Ammon's horn (tissue), 1 donor: ENCODE results near the gene DHFR.
"Not testable (repeated sequence)": the region's sequence is repeated elsewhere in the genome, so short reads cannot be mapped to it uniquely, and the experiment has no call there.

Experiments
- DNase-seq: peaks from one replicate; pipeline ENCODE4 v3.0.0-alpha.2; 2016; ENCODE audit warnings: low spot score

The DHFR gene

DNA sequence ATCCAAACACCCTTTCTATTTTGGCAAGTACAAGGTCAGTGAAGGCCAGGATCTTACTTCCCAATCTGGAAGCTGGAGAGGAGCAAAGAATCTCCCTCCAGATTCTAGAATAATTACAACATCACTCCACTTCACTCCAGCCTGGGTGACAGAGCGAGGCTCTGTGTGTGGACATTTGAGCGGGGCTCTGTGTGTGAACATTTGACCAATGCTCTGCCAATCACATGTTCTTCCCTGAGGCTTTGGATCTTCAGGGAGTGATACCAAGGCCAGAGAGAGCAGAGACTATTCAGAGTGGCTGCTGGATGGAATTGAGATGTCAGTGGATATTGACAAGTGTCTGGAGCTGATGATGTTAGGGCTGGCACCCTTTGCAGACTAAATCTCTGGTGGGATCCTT is 60.0 kb downstream of the DHFR start:
- DNase-seq = no peak

DNA sequence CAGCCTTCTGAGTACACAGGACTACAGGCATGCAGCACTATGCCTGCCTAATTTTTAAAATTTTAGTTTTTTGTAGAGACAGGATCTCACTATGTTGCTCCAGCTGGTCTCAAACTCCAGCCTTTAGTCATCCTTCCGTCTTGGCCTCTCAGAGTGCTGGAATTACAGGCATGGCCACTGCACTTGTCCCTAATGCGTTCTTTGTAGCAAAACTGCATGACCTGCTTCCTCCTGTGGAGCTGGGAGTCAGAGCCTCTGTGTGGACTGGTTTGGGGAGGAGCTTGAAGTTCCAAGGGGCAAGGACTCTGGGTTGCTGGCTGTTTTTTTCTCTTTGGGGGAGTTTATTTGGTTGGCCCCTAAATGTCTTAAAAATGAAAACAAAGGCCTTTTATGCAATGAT is 62.0 kb downstream of the DHFR start:
- no peak for DNase-seq

DNA sequence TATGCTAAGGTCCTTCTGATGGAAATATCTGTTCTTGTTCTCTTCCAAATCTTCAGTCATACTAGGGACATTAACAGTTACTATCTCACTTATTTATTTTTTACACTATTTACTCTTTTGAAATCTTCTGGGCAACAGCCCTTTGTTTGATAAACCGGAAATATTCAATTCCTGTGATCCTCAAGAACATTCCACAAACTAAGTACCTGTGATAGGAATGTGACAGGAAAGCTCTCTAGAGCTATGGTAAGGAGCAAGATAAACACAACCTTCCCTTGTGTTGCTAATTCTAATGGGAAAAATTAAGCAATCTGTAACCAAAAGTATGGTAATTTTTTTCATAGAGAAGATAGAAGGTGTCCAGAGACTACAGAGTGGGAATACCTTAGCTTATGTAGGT is 62.7 kb downstream of the DHFR start:
- DNase-seq = no peak

DNA sequence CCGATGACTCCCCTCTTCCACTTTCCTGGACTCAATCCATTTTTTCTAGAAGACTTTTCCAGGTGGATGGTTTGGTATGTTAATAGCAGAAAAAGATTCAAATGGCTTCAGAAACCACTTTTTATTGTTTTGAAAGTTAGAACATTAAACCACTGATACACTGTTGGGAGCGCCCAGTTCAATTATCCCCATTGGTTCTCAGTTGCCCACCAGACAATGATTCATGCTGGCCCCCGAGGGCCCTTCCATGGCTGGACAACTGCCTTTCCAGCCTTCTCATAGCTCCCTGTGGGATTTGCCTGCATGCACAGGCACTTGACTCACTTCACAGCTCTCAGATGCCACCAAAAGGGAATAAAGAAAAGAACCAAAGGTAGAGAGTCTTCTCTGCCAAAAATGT is 63.4 kb downstream of the DHFR start:
- no peak for DNase-seq

DNA sequence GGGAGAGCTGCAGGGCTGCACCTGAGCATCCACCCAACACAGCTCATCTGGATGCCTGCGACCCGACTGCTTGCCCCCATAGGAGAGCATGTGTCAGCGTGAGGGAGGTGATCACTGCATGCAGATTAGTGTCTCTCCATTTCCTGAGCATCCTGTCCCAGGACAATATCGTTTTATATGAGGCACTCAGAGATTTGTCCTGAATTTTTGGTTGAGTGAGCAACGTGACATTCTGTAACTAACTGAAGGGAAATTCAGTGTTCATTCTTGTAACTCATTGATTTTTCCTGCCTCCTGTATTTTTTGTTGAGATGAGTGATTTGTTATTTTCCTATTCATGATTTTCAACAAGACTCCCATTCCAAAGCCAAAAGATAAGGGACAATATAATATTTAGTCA is 64.0 kb downstream of the DHFR start:
- DNase-seq = no peak

DNA sequence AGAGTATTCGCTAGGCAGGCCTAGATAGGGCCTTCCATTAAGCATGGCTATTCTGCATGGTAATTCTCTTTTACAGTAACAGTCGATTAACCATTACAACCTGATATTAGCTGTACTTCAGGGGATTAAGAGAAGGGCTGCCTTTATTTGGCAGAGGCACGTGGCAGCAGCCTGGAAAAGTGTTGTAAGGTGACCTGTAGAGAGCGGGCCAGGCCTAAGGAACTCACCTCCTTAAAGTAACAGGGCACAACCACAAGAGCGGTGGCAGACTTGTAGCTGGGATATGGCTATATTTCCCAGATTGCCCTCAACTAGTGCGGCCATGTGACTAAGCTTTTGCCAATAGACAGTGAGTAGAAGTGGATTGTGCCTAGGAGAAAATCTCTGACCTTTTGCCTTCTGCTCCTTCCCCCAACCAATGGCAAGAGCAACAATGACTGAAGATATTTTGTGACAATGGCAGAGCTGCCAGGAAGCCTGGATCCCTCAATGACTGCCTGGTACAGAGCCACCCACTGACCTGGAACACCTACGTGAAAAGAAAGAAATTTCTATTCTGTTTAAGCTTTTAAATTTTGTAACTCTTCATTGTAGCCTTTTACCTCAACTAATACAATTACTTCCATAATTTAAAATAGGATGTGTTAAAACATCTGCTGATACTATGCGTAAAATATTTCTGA is 65.8 kb downstream of the DHFR start:
- no peak for DNase-seq

DNA sequence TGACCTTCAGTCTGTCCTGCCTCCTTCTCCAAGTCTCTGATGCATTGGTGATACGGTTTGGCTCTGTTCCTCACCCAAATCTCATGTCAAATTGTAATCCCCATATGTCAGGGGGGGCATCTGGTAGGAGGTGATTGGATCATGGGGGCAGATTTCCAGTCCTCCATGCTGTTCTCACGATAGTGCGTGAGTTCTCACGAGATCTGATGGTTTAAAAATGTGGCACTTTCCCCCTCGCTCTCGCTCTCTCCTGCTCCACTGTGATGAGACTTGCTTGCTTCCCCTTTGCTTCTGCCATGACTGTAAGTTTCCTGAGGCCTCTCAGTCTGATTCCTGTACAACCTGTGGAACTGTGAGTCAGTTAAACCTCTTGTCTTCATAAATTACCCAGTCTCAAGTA is 70.0 kb downstream of the DHFR start:
- DNase-seq = no peak

DNA sequence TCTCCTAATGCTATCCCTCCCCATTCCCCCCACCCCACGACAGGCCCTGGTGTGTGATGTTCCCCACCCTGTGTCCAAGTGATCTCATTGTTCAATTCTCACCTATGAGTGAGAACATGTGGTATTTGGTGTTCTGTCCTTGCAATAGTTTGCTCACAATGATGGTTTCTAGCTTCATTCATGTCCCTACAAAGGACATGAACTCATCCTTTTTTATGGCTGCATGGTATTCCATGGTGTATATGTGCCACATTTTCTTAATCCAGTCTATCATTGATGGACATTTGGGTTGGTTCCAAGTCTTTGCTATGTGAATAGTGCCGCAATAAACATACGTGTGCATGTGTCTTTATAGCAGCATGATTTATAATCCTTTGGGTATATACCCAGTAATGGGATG is 74.5 kb downstream of the DHFR start:
- not testable (repeated sequence) for DNase-seq

DNA sequence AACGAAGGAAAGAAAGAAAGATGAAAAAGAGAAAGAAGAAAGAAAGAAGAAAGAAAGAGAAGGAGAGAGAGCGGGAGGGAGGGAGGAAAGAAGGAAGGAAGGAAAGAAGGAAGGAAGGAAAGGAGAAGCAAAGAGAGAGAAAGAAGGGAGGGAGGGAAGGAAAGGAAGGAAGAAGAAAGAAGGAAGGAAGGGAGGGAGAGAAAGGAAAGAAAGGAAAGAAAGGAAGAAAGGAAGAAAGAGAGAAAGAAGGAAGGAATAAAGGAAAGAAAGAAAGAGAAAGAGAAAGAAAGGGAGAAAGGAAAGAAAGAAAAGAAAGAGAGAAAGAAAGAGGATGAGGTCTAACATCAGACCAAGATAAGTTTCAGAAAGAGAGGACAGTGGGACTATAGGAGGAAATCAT is 75.7 kb downstream of the DHFR start:
- DNase-seq = no peak

DNA sequence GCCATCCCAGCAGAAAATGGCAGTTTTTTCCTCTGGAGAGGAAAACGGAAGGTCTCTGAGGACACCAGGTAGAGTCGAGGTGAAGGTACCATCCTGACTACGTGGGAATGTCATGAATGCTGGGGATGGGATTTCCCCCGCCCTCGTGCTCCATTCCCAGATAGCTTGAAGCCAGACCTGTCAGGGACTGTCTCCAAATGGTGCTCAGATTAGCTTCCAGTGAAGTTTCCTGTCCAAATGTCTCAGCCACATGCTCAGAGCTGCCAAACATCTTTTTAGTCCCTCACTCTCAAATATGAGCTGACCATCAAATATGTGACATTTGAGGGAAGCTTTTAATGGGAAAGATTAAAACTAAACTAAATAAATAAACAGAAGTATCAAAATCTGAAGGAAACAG is 77.1 kb downstream of the DHFR start:
- no peak for DNase-seq

DNA sequence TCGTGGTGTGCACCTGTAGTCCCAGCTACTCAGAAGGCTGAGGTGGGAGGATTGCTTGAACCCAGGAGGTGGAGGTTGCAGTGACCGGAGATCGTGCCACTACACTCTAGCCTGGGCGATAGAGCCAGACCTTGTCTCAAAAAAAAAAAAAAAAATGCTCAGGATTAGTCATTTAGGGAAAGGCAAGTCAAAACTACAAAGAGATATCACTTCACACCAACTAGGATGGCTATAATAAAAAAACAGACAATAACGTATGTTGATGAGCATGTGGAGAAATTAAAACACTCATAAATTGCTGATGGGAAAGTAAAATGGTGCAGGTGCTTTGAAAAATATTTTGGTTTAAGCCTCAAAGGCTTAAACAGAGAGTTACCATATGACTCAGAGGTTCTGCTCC is 78.4 kb downstream of the DHFR start:
- no peak for DNase-seq
